NK-92 (cell line): ENCODE results near the gene DGCR6L.
"Not testable (repeated sequence)": the region's sequence is repeated elsewhere in the genome, so short reads cannot be mapped to it uniquely, and the experiment has no call there.

Source experiments
- DNase-seq: peaks from one replicate; lab custom pipeline; 2025; ENCODE audit not compliant: unreplicated experiment; lab: John Stamatoyannopoulos, UW

DGCR6L gene

GRCh38 chr22:20328569-20328930, 8.7 kb upstream of the DGCR6L start:
- not testable (repeated sequence) for DNase-seq

DNA sequence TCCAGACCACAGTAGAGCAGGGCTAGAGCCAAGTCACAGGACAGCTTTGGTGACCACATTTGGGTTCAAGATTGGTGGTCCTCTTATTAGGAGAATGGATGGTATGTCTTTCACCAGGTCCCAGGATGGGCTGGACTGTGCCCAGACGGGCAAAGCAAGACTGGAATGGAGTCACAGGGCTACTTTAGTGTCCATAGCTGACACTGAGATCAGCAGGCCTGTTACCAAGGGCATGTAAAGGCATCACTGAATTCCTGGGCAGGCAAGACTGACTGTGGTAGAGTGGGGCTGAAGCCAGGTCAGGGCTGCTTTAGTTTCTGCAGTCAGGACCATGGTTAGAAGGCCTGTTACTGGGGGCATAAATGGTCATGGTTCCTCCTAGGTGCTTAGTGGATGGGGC, 6.1 kb upstream of the DGCR6L start:
- not testable (repeated sequence) for DNase-seq

- no peak for DNase-seq
These were observed 4.3 kb upstream of the DGCR6L start for GRCh38 chr22:20324139-20324516.

DNA sequence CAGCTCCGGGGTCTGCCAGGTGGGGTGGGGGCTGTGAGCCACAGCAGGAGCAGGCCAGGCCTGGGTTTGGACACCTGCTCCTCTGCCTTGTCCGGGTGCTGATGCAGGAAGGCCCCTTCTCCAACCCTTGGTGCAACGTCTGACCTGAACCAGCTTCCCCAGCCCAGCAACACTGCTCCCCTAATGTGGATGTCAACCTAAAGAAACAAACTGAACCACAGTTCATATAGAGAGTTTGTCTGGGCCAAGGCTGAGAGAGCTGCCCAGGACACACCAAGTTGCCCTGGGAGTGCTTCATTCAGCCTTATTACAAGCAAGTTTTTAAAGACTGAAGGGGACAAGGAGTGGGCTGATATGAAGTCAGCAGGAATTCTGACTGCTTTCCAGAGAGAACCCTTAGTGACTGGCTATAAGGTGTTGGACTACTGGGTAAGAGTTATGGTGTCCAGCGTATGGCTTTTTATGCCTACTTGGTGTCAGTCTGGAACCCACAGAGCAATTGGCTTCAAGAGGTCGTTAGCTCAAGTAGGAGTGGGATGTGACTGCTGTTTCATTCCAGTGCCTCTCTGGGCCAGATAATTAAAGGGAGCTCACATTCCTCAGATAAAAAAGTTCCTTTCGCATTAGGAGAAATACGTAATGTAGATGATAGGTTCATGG, 1.8 kb upstream of the DGCR6L start:
- not testable (repeated sequence) for DNase-seq

GRCh38 chr22:20320659-20321551, 1.0 kb upstream of the DGCR6L start:
- not testable (repeated sequence) for DNase-seq

DNA sequence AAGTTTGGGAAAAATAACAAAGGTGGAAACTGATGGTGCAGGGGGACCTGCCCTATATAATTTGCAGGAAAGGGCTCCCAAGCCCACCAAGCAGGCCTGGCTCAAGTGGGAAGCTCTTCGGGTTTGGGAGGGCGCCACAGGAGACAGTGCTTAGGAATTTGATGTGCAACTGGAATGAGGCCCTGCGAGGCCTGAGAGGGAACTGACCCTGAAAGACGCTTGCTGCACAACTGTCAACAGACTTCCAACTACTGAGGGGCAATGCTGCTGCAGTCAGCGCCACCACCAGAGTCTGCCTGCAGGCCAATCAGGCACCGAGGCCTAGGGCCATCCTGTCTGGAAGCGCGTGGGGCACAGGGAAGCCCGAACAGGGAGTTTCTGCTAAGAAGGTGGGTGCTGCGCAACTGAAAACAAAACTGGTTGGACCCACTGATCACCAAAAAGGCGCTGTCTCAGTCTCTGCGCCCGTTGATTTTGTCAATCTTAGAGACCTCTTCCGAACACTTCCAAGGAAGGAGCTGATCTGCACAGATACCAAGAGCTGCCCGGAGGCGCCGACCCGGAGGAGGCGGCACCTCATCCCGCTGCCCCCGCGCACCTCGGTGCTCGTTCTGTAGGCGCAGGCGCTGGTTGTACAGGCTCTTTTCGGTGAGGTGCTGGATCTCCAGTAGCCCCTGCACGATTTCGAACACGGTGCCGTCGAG, 667 bp downstream of the DGCR6L start:
- DNase-seq = no peak

DNA sequence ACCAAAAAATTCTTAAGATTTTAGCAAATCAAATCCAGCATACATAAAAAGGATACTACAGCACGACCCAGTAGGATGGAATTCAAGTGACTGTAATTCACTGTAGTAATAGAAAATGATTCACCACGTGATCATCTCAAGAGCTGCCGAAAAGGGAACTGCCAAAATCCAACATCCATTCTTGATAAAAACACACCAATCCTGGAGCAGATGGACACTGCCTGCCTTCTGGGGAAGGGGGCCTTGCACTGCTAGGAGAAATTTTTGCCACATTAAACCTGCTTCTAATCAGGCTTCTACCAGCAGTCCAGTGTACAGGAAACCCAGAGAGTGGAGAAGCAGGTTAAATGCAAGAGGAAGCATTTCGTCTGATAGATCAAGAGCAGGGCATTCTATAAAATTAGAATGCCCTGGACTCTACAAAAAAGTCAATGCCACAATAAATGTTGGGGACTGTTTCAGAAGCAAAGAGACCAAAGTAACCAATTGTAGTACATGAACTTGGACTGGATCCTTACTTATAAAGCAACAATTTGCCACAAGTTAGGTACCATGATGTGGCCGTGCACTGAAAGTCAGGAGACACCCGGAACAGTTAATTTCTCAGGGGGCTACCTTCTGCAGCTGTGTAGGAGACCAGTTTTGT, 1.7 kb downstream of the DGCR6L start:
- DNase-seq = not testable (repeated sequence)

DNA sequence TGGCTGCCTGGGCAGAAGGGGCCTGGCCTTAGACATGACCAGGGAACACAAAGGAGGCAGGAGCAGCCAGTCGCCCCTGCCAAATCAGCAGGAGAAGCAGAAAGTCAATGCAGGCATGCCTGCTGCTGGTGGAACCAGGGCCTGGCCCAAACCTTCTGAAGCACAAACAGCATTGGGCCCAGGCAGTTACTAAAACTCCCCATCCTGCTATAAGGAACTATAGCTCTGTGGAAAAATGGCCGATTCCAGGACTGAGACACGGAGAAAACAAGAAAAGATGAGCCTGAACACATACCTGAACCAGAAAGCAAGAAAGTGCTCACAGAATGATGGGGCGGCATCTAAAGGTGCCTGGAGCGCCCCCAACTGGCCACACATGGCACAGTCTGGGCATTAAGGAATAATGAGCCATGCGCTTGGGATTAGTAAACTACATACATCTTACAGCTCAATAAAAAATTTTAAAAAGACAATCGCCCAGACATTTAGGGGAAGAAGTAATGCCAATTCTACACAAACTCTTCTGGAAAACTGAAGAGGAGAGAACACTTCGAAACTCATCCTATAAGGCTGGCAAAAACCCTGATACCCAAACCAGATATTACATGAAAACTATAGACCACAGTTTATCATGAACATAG, 2.3 kb downstream of the DGCR6L start:
- not testable (repeated sequence) for DNase-seq

DNA sequence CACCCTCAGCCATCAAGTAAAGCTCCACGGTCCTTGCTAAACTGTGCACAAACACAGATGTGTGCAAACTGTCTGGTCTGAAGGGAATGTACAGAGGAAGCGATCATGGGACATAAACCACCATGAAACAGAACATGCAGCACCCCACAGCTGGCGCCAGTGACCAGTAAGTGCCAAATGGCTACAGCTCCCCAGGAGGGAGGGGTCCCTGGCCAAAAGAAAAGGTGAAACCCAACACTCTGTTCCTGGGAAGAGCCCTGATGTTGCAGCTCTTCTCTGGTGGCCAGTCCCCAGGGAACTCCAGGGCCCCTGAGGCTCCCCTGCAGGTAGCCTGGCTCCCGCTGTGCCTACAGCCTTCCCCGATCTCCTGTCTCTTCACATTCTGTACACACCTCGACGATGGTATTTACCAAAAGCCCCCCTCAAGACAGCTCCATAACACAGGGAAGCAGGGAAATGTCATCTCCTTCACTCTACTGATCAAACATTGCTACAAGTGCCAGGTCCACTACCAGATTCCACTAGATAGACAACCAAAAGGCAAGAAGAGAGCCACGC, 2.9 kb downstream of the DGCR6L start:
- DNase-seq = no peak

DNA sequence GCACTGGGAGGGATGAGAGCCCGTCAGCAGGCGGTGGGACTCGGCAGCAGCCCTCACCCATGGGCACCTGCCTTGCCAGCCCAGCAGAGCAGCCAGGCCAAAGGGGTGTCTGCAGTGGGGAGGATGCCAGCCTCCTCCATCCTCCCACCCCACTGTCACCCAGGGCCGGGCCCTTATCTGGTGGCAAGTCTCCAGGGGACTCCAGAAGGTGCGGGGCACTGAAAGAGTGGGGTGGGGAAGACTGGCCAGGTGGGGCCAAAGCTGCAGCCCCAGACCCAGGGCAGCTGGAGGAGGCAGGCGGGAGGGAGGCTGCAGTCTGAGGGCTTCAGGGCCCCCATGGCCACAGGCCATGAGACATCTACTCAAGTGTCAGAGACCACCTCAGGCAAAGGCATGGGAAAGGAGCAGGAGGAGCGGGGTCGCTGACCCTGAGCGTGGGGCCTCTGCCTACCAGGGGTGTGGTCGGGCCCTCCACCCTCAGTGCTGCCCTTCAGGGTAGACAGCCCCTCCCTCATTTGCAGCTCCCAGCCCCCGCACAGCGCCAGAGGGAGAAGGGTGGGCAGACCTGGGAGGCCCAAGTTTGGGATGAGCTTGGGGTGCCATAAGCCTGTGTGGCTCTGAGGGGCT, 3.5 kb downstream of the DGCR6L start:
- DNase-seq = no peak

DNA sequence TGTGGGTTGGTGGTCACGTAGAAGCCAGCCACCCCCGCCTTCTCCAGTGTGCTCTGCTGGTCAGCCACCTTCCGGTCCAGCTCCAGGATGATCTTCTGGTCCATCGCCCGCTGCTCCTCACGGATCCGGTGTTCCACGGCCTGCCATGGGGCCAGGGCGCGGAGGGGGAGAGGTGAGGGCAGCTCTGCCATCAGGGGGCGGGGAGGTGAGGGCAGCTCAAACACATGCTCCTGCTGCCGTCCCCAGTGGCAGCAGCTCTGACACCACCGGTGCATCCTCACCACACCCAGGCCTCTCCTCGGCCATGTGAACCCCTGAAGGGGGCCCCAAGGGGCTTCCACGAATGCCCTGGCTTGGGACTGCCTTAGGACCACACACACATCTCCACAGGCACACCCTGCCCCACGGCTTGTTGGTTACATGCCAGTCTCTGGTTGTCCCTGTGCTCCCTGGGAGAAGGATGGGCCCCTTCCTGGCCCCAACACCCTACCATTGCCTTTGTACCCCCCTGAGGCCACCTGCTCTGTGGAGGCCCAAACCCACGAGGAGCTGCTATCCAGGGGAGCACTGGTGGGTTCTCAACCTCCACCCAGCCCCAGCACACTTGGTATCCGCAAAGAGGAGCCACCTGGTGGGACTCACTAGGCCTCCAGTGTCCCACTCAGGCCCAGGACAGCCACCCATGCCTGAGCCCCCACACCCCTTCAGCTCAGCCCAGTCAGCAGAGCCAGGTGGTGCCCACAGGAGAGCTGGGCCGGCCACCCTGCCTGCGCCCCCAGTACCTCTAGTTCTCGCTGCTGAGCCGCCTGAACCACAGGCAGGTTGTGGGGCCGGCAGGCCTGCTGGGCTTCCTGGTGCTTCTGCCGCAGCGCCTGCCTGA, 4.3 kb downstream of the DGCR6L start:
- DNase-seq = no peak

- DNase-seq = not testable (repeated sequence)
These were observed 5.0 kb downstream of the DGCR6L start for GRCh38 chr22:20314741-20315336.

DNA sequence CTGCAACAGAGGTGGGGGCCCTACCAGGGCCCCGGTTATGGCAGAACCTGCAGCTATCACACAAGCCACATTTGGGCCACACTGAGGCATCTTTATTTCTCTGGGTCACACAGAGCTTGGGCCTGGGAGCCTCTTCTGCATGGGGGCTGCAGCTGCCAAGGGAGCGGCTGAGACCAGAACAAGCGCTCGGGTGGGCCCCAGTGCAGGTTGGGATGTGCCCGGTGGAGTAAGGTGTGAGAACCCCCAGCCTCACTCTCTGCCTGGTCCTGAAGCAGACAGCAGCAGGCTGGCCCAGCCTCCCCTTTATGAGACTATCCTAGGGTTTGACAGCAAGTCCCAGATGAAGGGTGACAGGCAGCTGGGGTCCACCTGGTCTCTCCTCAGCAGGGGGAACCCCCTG, 5.7 kb downstream of the DGCR6L start:
- not testable (repeated sequence) for DNase-seq

- DNase-seq = not testable (repeated sequence)
These were observed 6.4 kb downstream of the DGCR6L start for GRCh38 chr22:20313306-20314077.

DNA sequence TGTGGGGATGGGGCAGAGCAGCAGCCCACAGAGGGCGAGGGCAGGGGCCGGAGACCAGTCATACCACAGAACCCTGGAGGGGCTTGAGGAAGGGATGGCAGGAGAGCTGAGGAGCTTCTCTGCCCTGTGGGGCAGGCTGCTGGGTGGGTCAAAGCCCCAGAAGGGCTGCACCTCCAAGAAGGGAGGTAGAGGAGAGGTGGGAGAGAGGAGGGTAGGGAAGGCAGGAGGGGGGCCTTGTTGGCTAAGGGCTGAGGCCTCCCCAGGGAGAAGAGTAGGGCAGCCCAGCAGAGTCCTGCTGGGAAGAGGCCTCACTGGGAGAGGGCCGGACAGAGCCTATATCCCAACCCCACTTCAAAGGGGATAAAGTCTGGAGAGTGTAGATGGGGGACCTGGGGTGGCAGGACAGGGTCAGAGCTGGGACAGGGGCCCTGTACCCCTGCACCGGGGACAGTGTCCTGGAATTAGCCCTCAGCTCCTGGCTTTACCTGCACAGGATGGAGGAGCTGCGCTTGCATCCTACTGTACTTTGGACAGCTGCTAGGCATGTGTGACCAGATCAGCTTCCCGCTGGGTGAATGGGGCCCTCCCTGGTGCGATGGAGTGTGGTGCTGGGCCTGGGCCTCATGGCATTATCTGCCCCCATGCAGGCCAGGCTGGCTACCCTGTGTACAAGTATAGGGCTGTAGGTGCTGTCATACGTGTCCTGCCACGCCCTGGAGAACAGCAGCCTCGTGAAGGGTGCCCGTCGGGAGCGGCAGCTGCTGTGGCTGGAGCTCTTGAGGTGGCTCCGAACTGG, 7.3 kb downstream of the DGCR6L start:
- DNase-seq = no peak

GRCh38 chr22:20311249-20312062, 8.4 kb downstream of the DGCR6L start:
- not testable (repeated sequence) for DNase-seq
